Smooth muscle cell (in vitro differentiated cells): ENCODE results near the gene CDA. TPM values are rescaled to one million over a fixed set of nuclear protein-coding genes. Genes with fewer than 3 reads are reported as not detected.

Experiments used
- DNase-seq: peaks from one replicate; lab custom pipeline; 2025; ENCODE audit not compliant: unreplicated experiment; lab: John Stamatoyannopoulos, UW
- H2AFZ ChIP-seq: fragments of 200-600 bp; sonication (generic); 2 replicates; pipeline ENCODE4 v1.6.0; 2016; ENCODE audit warnings: antibody characterized with exemption, low read depth, mild to moderate bottlenecking
- H3F3A ChIP-seq: fragments of 200-600 bp; sonication (generic); 2 replicates; pipeline ENCODE4 v1.6.0; 2017; ENCODE audit warnings: antibody characterized with exemption, low read depth
- H3K27ac ChIP-seq: fragments of 200-600 bp; sonication (generic); 2 replicates; pipeline ENCODE4 v1.5.1; 2016; ENCODE audit warnings: low read depth, mild to moderate bottlenecking
- H3K27me3 ChIP-seq: fragments of 200-600 bp; sonication (generic); 2 replicates; pipeline ENCODE4 v1.6.1; 2016; ENCODE audit warnings: low read depth, mild to moderate bottlenecking
- H3K36me3 ChIP-seq: fragments of 200-600 bp; sonication (generic); 2 replicates; pipeline ENCODE4 v1.5.1; 2016; ENCODE audit warnings: low read depth
- H3K4me1 ChIP-seq: fragments of 200-600 bp; sonication (generic); 2 replicates; pipeline ENCODE4 v1.5.1; 2016; ENCODE audit warnings: low read depth
- H3K4me2 ChIP-seq: fragments of 200-600 bp; sonication (generic); 2 replicates; pipeline ENCODE4 v1.6.0; 2016; ENCODE audit warnings: mild to moderate bottlenecking
- H3K4me3 ChIP-seq: fragments of 200-600 bp; sonication (generic); 2 replicates; pipeline ENCODE4 v1.5.1; 2016; ENCODE audit warnings: mild to moderate bottlenecking
- H3K79me2 ChIP-seq: fragments of 200-600 bp; sonication (generic); 2 replicates; pipeline ENCODE4 v1.6.0; 2016; ENCODE audit warnings: low read depth, mild to moderate bottlenecking
- H3K9ac ChIP-seq: fragments of 200-600 bp; sonication (generic); 2 replicates; pipeline ENCODE4 v1.6.0; 2016; ENCODE audit warnings: low read depth
- H3K9me3 ChIP-seq: fragments of 200-600 bp; sonication (generic); replicated peaks from 2 replicates; pipeline ENCODE4 v1.5.1; 2016; ENCODE audit warnings: low read depth
- H4K20me1 ChIP-seq: fragments of 200-600 bp; sonication (generic); 2 replicates; pipeline ENCODE4 v1.6.0; 2016; ENCODE audit warnings: low read depth
- WGBS: methylation state at CpG from one replicate; pipeline ENCODE4 v1.1.7; 2016; ENCODE audit warnings: low lambda C conversion rate; 5-methylcytosine and 5-hydroxymethylcytosine counted together
- polyA plus RNA-seq: library from polyadenylated mRNA; unstranded; fragments of >200 nt; fragmentation: Nextera tagmentation; extraction: Ambion mirVana; gene quantifications from 2 replicates; pipeline ENCODE4 v1.2.1, GENCODE V29; 2016
- total RNA-seq: library from RNA; depleted of rRNA; stranded (reverse); fragments of >200 nt; gene quantifications from 2 replicates; pipeline ENCODE4 v1.2.3, GENCODE V29; 2014
- TF ChIP-seq, protein P1 (sequence below): fragments of 200-600 bp; sonication (generic); IDR thresholded peaks from 2 replicates; pipeline ENCODE4 v1.5.1; 2017; ENCODE audit warnings: borderline replicate concordance, mild to moderate bottlenecking, antibody characterized with exemption; ENCODE audit not compliant: insufficient read depth, poor library complexity, severe bottlenecking

The CDA gene
- total and polyA plus RNA-seq, 2 experiments from 2014 or later, result 0.58 to 0.78 TPM

- H3K36me3 ChIP-seq, result no peaks in the 10 kb centered on the region
- TF ChIP-seq, protein P1, sequence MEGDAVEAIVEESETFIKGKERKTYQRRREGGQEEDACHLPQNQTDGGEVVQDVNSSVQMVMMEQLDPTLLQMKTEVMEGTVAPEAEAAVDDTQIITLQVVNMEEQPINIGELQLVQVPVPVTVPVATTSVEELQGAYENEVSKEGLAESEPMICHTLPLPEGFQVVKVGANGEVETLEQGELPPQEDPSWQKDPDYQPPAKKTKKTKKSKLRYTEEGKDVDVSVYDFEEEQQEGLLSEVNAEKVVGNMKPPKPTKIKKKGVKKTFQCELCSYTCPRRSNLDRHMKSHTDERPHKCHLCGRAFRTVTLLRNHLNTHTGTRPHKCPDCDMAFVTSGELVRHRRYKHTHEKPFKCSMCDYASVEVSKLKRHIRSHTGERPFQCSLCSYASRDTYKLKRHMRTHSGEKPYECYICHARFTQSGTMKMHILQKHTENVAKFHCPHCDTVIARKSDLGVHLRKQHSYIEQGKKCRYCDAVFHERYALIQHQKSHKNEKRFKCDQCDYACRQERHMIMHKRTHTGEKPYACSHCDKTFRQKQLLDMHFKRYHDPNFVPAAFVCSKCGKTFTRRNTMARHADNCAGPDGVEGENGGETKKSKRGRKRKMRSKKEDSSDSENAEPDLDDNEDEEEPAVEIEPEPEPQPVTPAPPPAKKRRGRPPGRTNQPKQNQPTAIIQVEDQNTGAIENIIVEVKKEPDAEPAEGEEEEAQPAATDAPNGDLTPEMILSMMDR, result no peak
- no peak overlapping the region for H3K27ac ChIP-seq
- no peaks in the 10 kb centered on the region for H3K4me1 ChIP-seq
- H2AFZ ChIP-seq, result no peak overlapping the region
- H3F3A ChIP-seq, result no peaks in the 10 kb centered on the region
- no peaks in the 10 kb centered on the region for H4K20me1 ChIP-seq
- H3K9ac ChIP-seq, result no peak overlapping the region
- 94% methylated on average over 5 of the region's 5 CpGs for WGBS
- no peak for DNase-seq
- H3K9me3 ChIP-seq, result no peaks in the 10 kb centered on the region
- H3K4me3 ChIP-seq, result no peak overlapping the region
- H3K27me3 ChIP-seq, result no peaks in the 10 kb centered on the region
- H3K79me2 ChIP-seq, result no peaks in the 10 kb centered on the region
- no peak overlapping the region for H3K4me2 ChIP-seq
Observed at GRCh38 chr1:20600156-20600555, 11.3 kb downstream of the CDA start.

- 60% methylated on average over 5 of the region's 5 CpGs for WGBS
Observed at GRCh38 chr1:20601129-20601825, 12.4 kb downstream of the CDA start.

GRCh38 chr1:20602851-20603450 lies 14.1 kb downstream of the CDA start:
- no peaks in the 10 kb centered on the region for H3F3A ChIP-seq
- no peak overlapping the region for H3K27ac ChIP-seq
- H3K4me1 ChIP-seq, result no peaks in the 10 kb centered on the region
- H3K4me2 ChIP-seq, result no peak overlapping the region
- TF ChIP-seq, protein P1, result no peak
- no peaks in the 10 kb centered on the region for H3K79me2 ChIP-seq
- no peaks in the 10 kb centered on the region for H3K36me3 ChIP-seq
- no peak overlapping the region for H3K4me3 ChIP-seq
- no peak overlapping the region for H3K9ac ChIP-seq
- no peaks in the 10 kb centered on the region for H3K27me3 ChIP-seq
- no peak for DNase-seq
- H2AFZ ChIP-seq, result no peak overlapping the region
- H4K20me1 ChIP-seq, result no peaks in the 10 kb centered on the region
- H3K9me3 ChIP-seq, result no peaks in the 10 kb centered on the region
- 94% methylated on average over 4 of the region's 4 CpGs for WGBS

More at GRCh38 chr1:20601129-20601825, 12.4 kb downstream of the CDA start:
- H3K4me3 ChIP-seq, result no peak overlapping the region
- H3K9ac ChIP-seq, result no peak overlapping the region
- no peak for DNase-seq
- no peaks in the 10 kb centered on the region for H3K9me3 ChIP-seq
- H3K27me3 ChIP-seq, result no peaks in the 10 kb centered on the region
- H4K20me1 ChIP-seq, result no peaks in the 10 kb centered on the region
- no peaks in the 10 kb centered on the region for H3K4me1 ChIP-seq
- no peaks in the 10 kb centered on the region for H3F3A ChIP-seq
- H3K36me3 ChIP-seq, result no peaks in the 10 kb centered on the region
- TF ChIP-seq, protein P1, result no peak
- H3K27ac ChIP-seq, result no peak overlapping the region
- H3K4me2 ChIP-seq, result no peak overlapping the region
- H3K79me2 ChIP-seq, result no peaks in the 10 kb centered on the region
- H2AFZ ChIP-seq, result no peak overlapping the region
